ENCODE measurements around the gene MYH3.

Gene MYH3

DNA sequence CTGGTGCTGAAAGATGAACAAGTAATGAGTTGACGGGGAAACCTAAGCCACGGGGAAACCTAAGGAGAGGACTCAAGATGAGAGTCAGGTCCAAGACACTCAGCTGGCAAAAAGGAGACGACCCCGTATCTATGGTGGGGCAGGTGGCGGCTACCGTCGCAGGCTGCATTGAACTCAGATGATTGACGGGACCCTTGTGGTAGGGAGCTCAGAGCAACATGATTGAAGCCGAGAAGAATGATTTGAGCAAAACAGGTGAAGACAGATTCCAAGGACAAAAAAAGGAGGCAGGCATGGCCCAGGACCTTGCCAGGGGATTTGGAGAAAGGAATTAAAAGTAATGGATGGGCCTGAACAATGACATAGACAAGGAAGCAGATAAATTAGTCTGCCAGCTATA lies 7.5 kb upstream of the MYH3 start:
- TF ChIP-seq, protein P1, sequence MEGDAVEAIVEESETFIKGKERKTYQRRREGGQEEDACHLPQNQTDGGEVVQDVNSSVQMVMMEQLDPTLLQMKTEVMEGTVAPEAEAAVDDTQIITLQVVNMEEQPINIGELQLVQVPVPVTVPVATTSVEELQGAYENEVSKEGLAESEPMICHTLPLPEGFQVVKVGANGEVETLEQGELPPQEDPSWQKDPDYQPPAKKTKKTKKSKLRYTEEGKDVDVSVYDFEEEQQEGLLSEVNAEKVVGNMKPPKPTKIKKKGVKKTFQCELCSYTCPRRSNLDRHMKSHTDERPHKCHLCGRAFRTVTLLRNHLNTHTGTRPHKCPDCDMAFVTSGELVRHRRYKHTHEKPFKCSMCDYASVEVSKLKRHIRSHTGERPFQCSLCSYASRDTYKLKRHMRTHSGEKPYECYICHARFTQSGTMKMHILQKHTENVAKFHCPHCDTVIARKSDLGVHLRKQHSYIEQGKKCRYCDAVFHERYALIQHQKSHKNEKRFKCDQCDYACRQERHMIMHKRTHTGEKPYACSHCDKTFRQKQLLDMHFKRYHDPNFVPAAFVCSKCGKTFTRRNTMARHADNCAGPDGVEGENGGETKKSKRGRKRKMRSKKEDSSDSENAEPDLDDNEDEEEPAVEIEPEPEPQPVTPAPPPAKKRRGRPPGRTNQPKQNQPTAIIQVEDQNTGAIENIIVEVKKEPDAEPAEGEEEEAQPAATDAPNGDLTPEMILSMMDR (IDR thresholded peaks at IDR 0.05): no peak
- TF ChIP-seq ZFX (IDR thresholded peaks at IDR 0.05; ENCODE audit: borderline replicate concordance): no peak
- no peak overlapping the region for H3K27ac ChIP-seq

DNA sequence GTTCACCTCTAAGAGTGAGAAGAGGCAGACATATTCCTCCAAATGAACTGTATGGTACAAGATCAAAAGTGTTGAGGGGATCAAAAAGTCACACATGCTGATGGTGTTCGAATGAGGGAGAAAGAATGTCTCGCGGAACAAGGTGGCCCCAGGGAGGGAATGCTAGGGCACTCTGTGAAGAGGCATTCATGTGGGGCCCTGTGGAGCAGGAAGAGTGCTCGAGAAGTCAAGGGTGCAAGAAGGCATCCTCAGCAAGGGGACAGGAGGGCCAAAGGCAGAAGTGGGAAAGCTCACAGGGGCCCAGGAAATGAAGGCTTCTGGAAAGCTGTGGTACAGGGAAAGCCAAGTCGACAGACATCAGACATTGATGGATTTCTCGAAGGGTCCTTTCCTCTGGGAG lies 6.1 kb upstream of the MYH3 start:
- H3K27ac ChIP-seq: no peak overlapping the region
- TF ChIP-seq ZFX (IDR thresholded peaks at IDR 0.05; ENCODE audit: borderline replicate concordance): no peak
- TF ChIP-seq, protein P1 (IDR thresholded peaks at IDR 0.05): no peak

DNA sequence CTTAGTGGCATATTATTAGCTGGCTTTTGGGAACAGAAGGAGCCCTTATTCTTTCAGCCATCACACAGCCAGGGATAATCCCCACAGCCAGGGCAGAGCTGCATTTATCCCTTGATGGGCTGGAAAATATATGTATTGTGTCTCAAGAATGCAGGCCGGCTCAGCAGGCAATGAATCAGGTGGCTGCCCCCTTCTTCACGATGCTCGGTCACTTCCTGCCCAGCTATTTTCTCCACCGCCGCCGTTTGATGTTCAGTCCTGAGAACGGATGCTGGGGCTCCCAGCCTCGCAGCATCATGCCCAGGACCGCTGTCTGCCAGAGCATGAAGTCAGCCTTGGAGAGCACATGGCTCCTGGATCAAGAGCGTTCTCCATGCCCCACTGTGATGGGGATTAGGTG lies 4.3 kb upstream of the MYH3 start:
- TF ChIP-seq, protein P1 (IDR thresholded peaks at IDR 0.05): no peak
- no peak for TF ChIP-seq ZFX (IDR thresholded peaks at IDR 0.05; ENCODE audit: borderline replicate concordance)
- no peak overlapping the region for H3K27ac ChIP-seq

DNA sequence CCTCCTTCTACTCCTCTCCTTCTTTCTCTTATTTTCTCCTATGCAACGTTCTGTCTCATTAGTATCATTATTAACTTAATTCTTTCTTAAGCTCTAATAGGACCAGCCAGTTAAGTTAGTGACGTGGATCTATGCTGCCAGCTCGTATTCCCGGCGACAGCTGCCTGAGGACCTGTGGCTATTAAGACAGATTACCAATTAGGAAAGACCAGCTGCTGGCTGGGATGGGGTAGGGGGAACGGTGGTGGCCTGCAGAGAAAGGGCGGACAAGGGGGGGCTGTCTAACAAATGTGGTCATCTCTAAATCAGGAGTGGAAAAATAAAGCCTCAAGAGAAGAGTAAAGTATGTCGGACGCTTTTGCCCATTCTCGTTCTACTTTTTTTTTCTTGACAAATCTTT lies 770 bp upstream of the MYH3 start:
- TF ChIP-seq ZFX (IDR thresholded peaks at IDR 0.05; ENCODE audit: borderline replicate concordance): no peak
- TF ChIP-seq, protein P1 (IDR thresholded peaks at IDR 0.05): no peak
- no peak overlapping the region for H3K27ac ChIP-seq

DNA sequence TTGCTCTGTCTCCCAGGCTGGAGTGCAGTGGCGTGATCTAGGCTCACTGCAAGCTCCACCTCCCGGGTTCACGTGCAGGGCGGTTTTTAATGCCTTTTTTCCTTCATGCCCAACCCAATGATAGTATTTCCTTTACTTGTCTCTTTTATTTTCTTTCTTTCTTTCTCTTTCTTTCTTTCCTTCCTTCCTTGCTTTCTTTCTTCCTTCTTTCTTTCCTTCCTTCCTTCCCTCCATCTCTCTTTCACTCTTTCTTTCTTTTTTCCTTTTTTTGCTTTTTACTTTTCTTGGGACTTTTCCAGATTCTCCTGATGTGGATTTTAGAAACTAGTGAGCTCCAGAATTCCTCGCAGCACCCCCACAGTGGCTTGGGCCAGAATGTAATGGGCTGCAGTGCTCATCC lies 3.1 kb downstream of the MYH3 start:
- H3K27ac ChIP-seq: no peak overlapping the region
- TF ChIP-seq, protein P1 (IDR thresholded peaks at IDR 0.05): no peak
- TF ChIP-seq ZFX (IDR thresholded peaks at IDR 0.05; ENCODE audit: borderline replicate concordance): no peak

DNA sequence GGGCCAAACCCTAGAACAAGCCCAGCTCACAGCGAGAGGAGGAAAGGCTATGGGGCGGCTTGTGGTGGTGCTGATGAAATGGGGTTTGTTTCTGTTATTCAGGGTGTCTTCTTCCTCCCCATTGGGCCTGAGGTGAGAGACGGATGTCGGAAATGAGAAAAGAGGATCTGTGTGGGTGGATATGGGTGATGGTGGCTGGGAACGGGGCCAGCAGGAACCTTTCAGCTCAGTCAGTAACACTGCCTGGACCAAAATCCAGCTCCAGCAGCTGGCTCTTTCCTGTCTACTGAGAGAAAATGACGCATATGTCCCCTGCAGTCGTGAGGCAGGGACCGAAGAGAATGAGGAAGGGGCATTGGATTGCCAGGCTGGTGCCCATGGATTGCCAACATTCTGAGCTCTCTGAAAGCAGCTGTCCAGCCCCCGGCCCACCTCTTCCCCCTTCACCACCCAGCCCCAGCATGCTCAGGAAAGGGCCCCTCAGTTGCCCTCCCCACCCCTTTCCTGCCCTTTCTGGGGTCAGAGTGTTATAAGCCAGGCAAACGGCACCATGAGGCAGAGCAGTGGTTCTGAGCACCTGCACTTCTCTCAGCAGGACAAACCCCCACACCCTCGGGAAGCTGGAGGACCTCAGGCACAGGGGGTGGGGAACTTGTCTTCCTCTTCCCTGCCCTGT lies 4.0 kb downstream of the MYH3 start:
- no peak overlapping the region for H3K27ac ChIP-seq
- TF ChIP-seq ZFX (IDR thresholded peaks at IDR 0.05; ENCODE audit: borderline replicate concordance): no peak
- TF ChIP-seq, protein P1 (IDR thresholded peaks at IDR 0.05): no peak

DNA sequence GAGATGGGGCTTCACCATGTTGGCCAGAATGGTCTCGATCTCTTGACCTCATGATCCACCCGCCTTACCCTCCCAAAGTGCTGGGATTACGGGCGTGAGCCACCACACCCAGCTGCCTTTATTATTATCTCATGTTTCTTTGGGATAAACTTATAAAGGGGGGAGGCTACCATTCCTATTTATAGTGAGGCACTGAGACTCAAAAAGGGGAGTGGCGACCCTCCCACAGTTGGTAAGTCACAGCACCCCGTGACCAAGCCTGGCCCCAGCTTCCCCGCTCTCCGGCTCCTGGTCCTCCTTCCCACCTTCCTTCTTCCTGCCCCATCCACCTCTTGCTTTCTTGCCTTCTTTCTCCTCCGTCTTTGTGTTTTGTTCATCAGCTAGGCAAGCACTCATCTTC lies 5.2 kb downstream of the MYH3 start:
- H3K27ac ChIP-seq: no peak overlapping the region
- no peak for TF ChIP-seq ZFX (IDR thresholded peaks at IDR 0.05; ENCODE audit: borderline replicate concordance)
- TF ChIP-seq, protein P1 (IDR thresholded peaks at IDR 0.05): no peak
